HL-60 (cell line): ENCODE results near the gene STX7.

ENCODE experiments used
- DNase-seq, 2 experiments: peaks; one replicate each; pipeline ENCODE4 v3.0.0-alpha.2; 2010 to 2020; ENCODE audit warnings: low read depth in 1 of 2, low spot score in 1 of 2
- H3K27ac ChIP-seq: fragments of 250-450 bp; sonication (Bioruptor Pico); replicated peaks from 2 replicates; pipeline ENCODE4 v1.5.1; 2020; ENCODE audit warnings: mild to moderate bottlenecking, moderate library complexity
- H3K27me3 ChIP-seq: fragments of 250-450 bp; sonication (Bioruptor Pico); 2 replicates; pipeline ENCODE4 v1.5.1; 2021; ENCODE audit warnings: mild to moderate bottlenecking, moderate library complexity; ENCODE audit not compliant: insufficient read depth, poor library complexity, severe bottlenecking
- H3K4me3 ChIP-seq: replicated peaks from 2 replicates; pipeline ENCODE4 v1.5.1; 2011; ENCODE audit warnings: mild to moderate bottlenecking, control low read depth, low read length; ENCODE audit not compliant: insufficient read depth
- GABPA ChIP-seq: IDR thresholded peaks from 2 replicates; pipeline ENCODE4 v1.6.1; 2012; ENCODE audit warnings: low read depth
- POLR2AphosphoS5 ChIP-seq: IDR thresholded peaks from 2 replicates; pipeline ENCODE4 v1.6.1; 2012; ENCODE audit warnings: low read depth
- REST ChIP-seq: IDR thresholded peaks from 2 replicates; pipeline ENCODE4 v1.6.1; 2012; ENCODE audit warnings: low read depth; ENCODE audit not compliant: insufficient replicate concordance
- SPI1 ChIP-seq: IDR thresholded peaks from 2 replicates; pipeline ENCODE4 v1.6.1; 2012; ENCODE audit warnings: low read depth, mild to moderate bottlenecking, borderline replicate concordance
- TF ChIP-seq, protein P1 (sequence below): IDR thresholded peaks from one replicate; pipeline ENCODE4 v1.5.1; 2011; ENCODE audit warnings: low read length, control low read depth, inconsistent platforms; ENCODE audit not compliant: insufficient read depth

Gene STX7

DNA sequence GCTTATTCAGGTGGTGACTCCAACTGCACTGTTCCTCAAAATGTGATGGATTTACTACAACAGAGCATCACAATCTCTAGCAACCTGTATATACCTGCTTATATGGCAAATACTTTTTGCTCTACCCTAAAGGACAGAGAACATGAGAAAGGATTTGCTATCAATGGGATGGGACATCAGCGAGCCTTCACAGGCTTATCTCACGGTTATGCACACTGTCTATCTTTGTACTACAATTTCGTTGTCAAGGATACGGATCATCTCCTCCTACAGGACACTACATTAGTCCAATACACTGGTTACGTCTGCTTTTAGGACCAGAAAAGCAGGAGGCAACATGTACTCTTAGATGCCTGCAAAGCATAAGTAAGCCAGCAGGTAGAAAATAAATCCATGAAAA lies 34.2 kb downstream of the STX7 start:
- DNase-seq = no peak
- Histone ChIP-seq H3K27ac (no peak overlapping the region), H3K27me3 (no peaks in the 10 kb centered on the region), H3K4me3 (no peak overlapping the region)
- no peak for TF ChIP-seq REST
- TF ChIP-seq POLR2AphosphoS5 = no peak
- no peak for TF ChIP-seq GABPA
- TF ChIP-seq SPI1 = no peak
- TF ChIP-seq, protein P1, sequence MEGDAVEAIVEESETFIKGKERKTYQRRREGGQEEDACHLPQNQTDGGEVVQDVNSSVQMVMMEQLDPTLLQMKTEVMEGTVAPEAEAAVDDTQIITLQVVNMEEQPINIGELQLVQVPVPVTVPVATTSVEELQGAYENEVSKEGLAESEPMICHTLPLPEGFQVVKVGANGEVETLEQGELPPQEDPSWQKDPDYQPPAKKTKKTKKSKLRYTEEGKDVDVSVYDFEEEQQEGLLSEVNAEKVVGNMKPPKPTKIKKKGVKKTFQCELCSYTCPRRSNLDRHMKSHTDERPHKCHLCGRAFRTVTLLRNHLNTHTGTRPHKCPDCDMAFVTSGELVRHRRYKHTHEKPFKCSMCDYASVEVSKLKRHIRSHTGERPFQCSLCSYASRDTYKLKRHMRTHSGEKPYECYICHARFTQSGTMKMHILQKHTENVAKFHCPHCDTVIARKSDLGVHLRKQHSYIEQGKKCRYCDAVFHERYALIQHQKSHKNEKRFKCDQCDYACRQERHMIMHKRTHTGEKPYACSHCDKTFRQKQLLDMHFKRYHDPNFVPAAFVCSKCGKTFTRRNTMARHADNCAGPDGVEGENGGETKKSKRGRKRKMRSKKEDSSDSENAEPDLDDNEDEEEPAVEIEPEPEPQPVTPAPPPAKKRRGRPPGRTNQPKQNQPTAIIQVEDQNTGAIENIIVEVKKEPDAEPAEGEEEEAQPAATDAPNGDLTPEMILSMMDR = no peak

DNA sequence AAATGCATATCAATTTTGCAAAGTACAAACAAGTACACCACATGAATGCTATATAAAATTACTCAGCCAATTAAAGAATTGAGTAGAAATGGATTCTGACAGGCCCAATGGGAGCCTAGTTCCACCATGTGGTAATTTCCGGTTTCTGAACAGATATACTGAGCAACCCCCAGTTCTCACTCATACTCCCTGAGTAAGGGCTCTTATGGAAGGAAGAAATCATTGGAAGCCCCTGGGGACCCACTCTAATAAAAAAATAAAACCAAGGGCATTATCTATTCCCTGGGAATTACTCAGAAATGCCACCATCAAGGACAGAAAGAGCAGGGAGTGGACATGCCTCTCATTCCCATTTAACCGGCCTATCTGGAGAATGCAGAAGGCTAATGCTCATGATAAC lies 34.6 kb downstream of the STX7 start:
- no peak overlapping the region for H3K4me3 ChIP-seq
- H3K27me3 ChIP-seq = no peaks in the 10 kb centered on the region
- no peak overlapping the region for H3K27ac ChIP-seq
- no peak for DNase-seq
- no peak for TF ChIP-seq SPI1
- no peak for TF ChIP-seq GABPA
- no peak for TF ChIP-seq REST
- TF ChIP-seq, protein P1 = no peak
- TF ChIP-seq POLR2AphosphoS5 = no peak

DNA sequence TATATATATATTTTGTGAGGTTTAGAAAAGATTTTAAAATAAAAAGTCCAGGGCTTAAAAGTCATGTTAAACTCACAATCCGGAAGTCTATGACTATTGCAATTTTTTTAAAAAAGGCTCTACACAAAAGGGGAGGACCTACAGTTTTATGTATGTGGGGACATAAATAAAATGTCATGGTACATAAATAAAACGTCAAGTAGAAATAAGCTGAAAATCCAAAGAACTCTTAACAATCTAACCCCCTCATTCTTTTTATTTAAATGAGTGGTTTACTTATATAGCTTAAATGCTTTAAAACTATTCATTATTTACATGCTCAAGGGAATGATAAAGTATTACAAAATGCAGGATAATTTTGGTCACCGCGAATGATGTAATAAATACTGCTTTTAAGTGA lies 36.2 kb downstream of the STX7 start:
- no peak for TF ChIP-seq POLR2AphosphoS5
- TF ChIP-seq REST = no peak
- no peak for TF ChIP-seq GABPA
- no peak for TF ChIP-seq SPI1
- TF ChIP-seq, protein P1 = no peak
- Histone ChIP-seq H3K4me3 (no peak overlapping the region), H3K27me3 (no peaks in the 10 kb centered on the region), H3K27ac (no peak overlapping the region)
- no peak for DNase-seq
